Neural progenitor cell (in vitro differentiated cells): ENCODE measurements around the gene SLC24A4. TPM values are rescaled to one million over a fixed set of nuclear protein-coding genes. Genes with fewer than 3 reads are reported as not detected.
A peak's percentile ranks its signal among the peaks of the same experiment; 100 is the strongest.

Experiments
- DNase-seq: peaks from one replicate; pipeline ENCODE4 v3.0.0-alpha.2; 2016; ENCODE audit warnings: low spot score
- H2AFZ ChIP-seq: fragments of 200-600 bp; sonication (generic); replicated peaks from 2 replicates; pipeline ENCODE4 v1.6.1; 2016; ENCODE audit warnings: antibody characterized with exemption
- H3F3A ChIP-seq: fragments of 200-600 bp; sonication (generic); 2 replicates; pipeline ENCODE4 v1.6.1; 2016; ENCODE audit warnings: antibody characterized with exemption, low read depth
- H3K27ac ChIP-seq: fragments of 200-600 bp; sonication (generic); 2 replicates; pipeline ENCODE4 v1.5.1; 2016; ENCODE audit warnings: mild to moderate bottlenecking
- H3K27me3 ChIP-seq: fragments of 200-600 bp; sonication (generic); 2 replicates; pipeline ENCODE4 v1.6.1; 2016; ENCODE audit warnings: mild to moderate bottlenecking, moderate library complexity
- H3K36me3 ChIP-seq: fragments of 200-600 bp; sonication (generic); 2 replicates; pipeline ENCODE4 v1.5.1; 2016
- H3K4me1 ChIP-seq: fragments of 200-600 bp; sonication (generic); 2 replicates; pipeline ENCODE4 v1.6.1; 2016; ENCODE audit warnings: mixed run types
- H3K4me2 ChIP-seq: fragments of 200-600 bp; sonication (generic); 2 replicates; pipeline ENCODE4 v1.6.1; 2016
- H3K4me3 ChIP-seq: fragments of 200-600 bp; sonication (generic); 2 replicates; pipeline ENCODE4 v1.5.1; 2016
- H3K79me2 ChIP-seq: fragments of 200-600 bp; sonication (generic); 2 replicates; pipeline ENCODE4 v1.6.1; 2016; ENCODE audit warnings: low read depth
- H3K9ac ChIP-seq: fragments of 200-600 bp; sonication (generic); 2 replicates; pipeline ENCODE4 v1.6.1; 2016
- H3K9me3 ChIP-seq: fragments of 200-600 bp; sonication (generic); 2 replicates; pipeline ENCODE4 v1.5.1; 2016; ENCODE audit warnings: low read depth
- H4K20me1 ChIP-seq: fragments of 200-600 bp; sonication (generic); 2 replicates; pipeline ENCODE4 v1.6.1; 2016; ENCODE audit warnings: low read depth
- H3K27ac Mint-ChIP-seq: 3 replicates; pipeline ENCODE4 v1.8.0; 2021; ENCODE audit warnings: mixed read lengths
- H3K27me3 Mint-ChIP-seq: 2 replicates; pipeline ENCODE4 v1.8.0; 2022; ENCODE audit warnings: low read depth, mild to moderate bottlenecking, inconsistent platforms, moderate library complexity, mixed read lengths; ENCODE audit not compliant: insufficient read depth
- H3K36me3 Mint-ChIP-seq: 3 replicates; pipeline ENCODE4 v1.8.0; 2021; ENCODE audit warnings: mixed read lengths
- H3K4me1 Mint-ChIP-seq: 3 replicates; pipeline ENCODE4 v1.8.0; 2021; ENCODE audit warnings: mixed read lengths
- H3K4me3 Mint-ChIP-seq: 3 replicates; pipeline ENCODE4 v1.8.0; 2021; ENCODE audit warnings: mild to moderate bottlenecking, moderate library complexity, mixed read lengths
- H3K9me3 Mint-ChIP-seq: 3 replicates; pipeline ENCODE4 v1.8.0; 2020; ENCODE audit warnings: mixed read lengths
- EZH2 ChIP-seq: fragments of 200-600 bp; sonication (generic); IDR thresholded peaks from 2 replicates; pipeline ENCODE4 v1.6.1; 2017; ENCODE audit warnings: antibody characterized with exemption, mild to moderate bottlenecking, moderate library complexity
- EZH2phosphoT487 ChIP-seq: fragments of 200-600 bp; sonication (generic); IDR thresholded peaks from 2 replicates; pipeline ENCODE4 v1.6.1; 2017; ENCODE audit warnings: antibody characterized with exemption
- total RNA-seq: library from RNA; depleted of rRNA; stranded (reverse); fragments of >200 nt; gene quantifications from 2 replicates; pipeline ENCODE4 v1.2.3, GENCODE V29; 2015; ENCODE audit warnings: low replicate concordance
- TF ChIP-seq, protein P1 (sequence below): fragments of 200-600 bp; sonication (generic); IDR thresholded peaks from 2 replicates; pipeline ENCODE4 v1.5.1; 2017; ENCODE audit warnings: antibody characterized with exemption, mild to moderate bottlenecking

SLC24A4 gene
- total RNA-seq, 1 donor from 2014 or later: 0.73 TPM

DNA sequence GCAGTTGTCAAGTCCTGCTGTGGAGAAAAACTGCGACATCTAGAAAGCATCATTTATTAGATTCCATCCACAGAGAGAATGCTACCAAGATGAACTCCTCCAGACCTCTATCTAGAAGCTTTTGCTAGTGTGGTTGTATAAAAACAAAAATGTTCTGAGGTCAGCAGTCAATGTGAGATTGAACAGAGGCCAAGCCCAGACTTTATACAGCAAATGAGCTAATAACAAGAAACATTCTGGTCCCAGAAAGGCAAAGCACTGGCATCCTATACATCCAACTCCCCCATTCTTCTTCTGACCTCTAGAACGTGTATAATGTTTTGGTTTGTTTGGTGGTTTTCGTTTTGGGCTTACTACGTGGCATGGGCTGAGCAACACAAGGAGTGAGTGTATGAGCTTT is 163.9 kb downstream of the SLC24A4 start:
- no peak overlapping the region for H3K4me2 ChIP-seq
- H3F3A ChIP-seq: no peaks in the 10 kb centered on the region
- H3K9me3 ChIP-seq: no peaks in the 10 kb centered on the region
- Mint-ChIP-seq H3K4me3 (no peak overlapping the region), H3K27ac (peak overlapping the region; percentile 1), H3K4me1 (peaks cover 15% of the 10 kb centered on the region), H3K27me3 (peaks cover 7% of the 10 kb centered on the region), H3K9me3 (no peaks in the 10 kb centered on the region), H3K36me3 (no peaks in the 10 kb centered on the region)
- no peaks in the 10 kb centered on the region for H3K27me3 ChIP-seq
- H3K9ac ChIP-seq: no peak overlapping the region
- no peaks in the 10 kb centered on the region for H3K4me1 ChIP-seq
- no peak for DNase-seq
- H3K27ac ChIP-seq: no peak overlapping the region
- H3K79me2 ChIP-seq: no peaks in the 10 kb centered on the region
- H3K4me3 ChIP-seq: no peak overlapping the region
- no peaks in the 10 kb centered on the region for H3K36me3 ChIP-seq
- H2AFZ ChIP-seq: no peak overlapping the region
- no peaks in the 10 kb centered on the region for H4K20me1 ChIP-seq
- no peak for TF ChIP-seq EZH2phosphoT487
- TF ChIP-seq EZH2: no peak
- TF ChIP-seq, protein P1, sequence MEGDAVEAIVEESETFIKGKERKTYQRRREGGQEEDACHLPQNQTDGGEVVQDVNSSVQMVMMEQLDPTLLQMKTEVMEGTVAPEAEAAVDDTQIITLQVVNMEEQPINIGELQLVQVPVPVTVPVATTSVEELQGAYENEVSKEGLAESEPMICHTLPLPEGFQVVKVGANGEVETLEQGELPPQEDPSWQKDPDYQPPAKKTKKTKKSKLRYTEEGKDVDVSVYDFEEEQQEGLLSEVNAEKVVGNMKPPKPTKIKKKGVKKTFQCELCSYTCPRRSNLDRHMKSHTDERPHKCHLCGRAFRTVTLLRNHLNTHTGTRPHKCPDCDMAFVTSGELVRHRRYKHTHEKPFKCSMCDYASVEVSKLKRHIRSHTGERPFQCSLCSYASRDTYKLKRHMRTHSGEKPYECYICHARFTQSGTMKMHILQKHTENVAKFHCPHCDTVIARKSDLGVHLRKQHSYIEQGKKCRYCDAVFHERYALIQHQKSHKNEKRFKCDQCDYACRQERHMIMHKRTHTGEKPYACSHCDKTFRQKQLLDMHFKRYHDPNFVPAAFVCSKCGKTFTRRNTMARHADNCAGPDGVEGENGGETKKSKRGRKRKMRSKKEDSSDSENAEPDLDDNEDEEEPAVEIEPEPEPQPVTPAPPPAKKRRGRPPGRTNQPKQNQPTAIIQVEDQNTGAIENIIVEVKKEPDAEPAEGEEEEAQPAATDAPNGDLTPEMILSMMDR: no peak

DNA sequence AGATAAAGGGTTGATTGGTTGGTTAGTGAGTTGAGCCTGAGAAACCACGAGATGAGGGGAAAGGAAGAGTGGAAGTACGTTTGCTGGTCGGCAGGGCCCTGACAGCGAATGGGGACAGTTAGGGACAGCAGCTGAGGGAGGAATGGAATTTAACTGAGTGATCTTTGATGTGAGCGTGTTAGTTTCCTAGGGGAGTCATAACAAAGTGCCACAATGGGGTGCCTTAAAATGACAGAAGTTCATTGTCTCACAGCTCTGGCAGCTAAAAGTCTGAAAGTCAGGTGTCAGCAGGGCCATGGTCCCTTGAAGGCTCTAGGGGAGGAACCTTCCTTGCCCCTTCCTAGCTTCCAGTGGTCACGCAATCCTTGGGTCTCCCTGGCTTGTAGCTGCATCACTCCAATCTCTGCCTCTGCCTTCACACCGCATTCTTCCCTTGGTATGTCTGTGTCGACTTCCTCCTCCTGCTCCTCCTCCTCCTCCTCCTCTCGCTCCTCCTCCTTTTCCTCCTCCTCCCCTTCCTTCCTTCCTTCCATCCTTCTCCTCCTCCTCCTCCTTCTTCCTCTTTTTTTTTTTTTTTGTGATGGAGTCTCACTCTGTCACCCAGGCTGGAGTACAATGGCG is 164.7 kb downstream of the SLC24A4 start:
- Mint-ChIP-seq H3K9me3 (no peaks in the 10 kb centered on the region), H3K27me3 (peaks cover 8% of the 10 kb centered on the region), H3K4me3 (no peak overlapping the region), H3K4me1 (peaks cover 15% of the 10 kb centered on the region), H3K36me3 (no peaks in the 10 kb centered on the region), H3K27ac (peak overlapping the region; percentile 1)
- Histone ChIP-seq H3K9ac (no peak overlapping the region), H3K27ac (no peak overlapping the region), H3K4me2 (no peak overlapping the region), H3K27me3 (no peaks in the 10 kb centered on the region), H2AFZ (no peak overlapping the region), H3K4me3 (no peak overlapping the region), H3K36me3 (no peaks in the 10 kb centered on the region), H3K79me2 (no peaks in the 10 kb centered on the region), H3K9me3 (no peaks in the 10 kb centered on the region), H3F3A (no peaks in the 10 kb centered on the region), H3K4me1 (no peaks in the 10 kb centered on the region), H4K20me1 (no peaks in the 10 kb centered on the region)
- DNase-seq: no peak
- TF ChIP-seq EZH2 (no peak), EZH2phosphoT487 (no peak)
- TF ChIP-seq, protein P1: no peak

DNA sequence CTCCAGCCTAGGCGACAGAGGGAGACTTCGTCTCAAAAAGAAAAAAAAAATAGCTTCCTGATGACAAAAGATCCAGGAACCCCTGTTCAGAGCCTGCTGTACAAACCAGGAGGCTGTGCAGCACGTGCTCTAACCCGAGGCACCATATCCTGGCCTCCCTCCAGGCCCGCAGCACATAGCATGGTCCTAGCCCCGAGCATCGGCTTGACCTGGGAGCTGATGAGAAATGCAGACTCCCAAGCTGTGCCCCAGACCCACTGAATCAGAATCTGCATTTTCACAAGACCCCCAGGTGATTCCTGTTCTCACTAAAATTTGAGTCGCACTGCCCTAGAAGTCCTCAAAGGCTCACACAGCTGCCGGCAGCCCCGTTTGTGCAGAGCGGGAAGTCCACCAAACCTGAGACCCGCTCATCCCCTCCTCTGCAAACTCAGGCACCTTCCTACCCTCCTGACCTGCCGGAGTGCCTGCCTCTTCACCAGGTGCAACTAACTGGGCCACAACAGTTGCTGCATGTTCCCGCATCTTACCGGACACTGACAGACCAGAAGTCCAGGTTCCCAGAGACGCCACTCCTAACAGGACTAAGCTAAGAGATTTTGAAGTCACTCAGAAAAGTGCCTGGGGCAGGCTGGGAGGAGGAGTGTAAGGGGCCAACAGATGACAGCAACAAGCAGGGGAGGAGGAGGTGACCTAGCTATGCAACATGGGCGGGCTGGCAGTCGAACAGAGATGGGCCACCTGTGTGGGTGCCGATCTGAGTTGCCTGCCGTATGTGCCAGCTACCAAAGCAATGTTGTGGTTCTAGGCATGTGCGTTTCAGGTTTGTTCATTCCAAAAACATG is 166.7 kb downstream of the SLC24A4 start:
- H4K20me1 ChIP-seq: no peaks in the 10 kb centered on the region
- no peak overlapping the region for H3K27ac Mint-ChIP-seq
- H3K9me3 Mint-ChIP-seq: no peaks in the 10 kb centered on the region
- H3K36me3 Mint-ChIP-seq: no peaks in the 10 kb centered on the region
- no peaks in the 10 kb centered on the region for H3K36me3 ChIP-seq
- H3K9me3 ChIP-seq: no peaks in the 10 kb centered on the region
- H3F3A ChIP-seq: no peaks in the 10 kb centered on the region
- DNase-seq: no peak
- no peak overlapping the region for H3K27ac ChIP-seq
- H3K4me2 ChIP-seq: no peak overlapping the region
- TF ChIP-seq, protein P1: no peak
- TF ChIP-seq EZH2 (no peak), EZH2phosphoT487 (no peak)
- no peak overlapping the region for H2AFZ ChIP-seq
- H3K9ac ChIP-seq: no peak overlapping the region
- no peaks in the 10 kb centered on the region for H3K4me1 ChIP-seq
- H3K4me3 ChIP-seq: no peak overlapping the region
- no peak overlapping the region for H3K4me3 Mint-ChIP-seq
- H3K4me1 Mint-ChIP-seq: peaks cover 15% of the 10 kb centered on the region
- H3K79me2 ChIP-seq: no peaks in the 10 kb centered on the region
- peaks cover 11% of the 10 kb centered on the region for H3K27me3 Mint-ChIP-seq
- H3K27me3 ChIP-seq: no peaks in the 10 kb centered on the region
